Mucosa of gallbladder (tissue), 1 donor: Measurements from ENCODE around the gene UGT2A1. TPM values are rescaled to one million over a fixed set of nuclear protein-coding genes. Genes with fewer than 3 reads are reported as not detected.

Experiments
- DNase-seq: peaks from one replicate; pipeline ENCODE4 v3.0.0-alpha.2; 2020; ENCODE audit warnings: low spot score
- total RNA-seq: library from RNA; stranded (reverse); gene quantifications from one replicate; pipeline ENCODE4 v1.2.1, GENCODE V29; 2021
- donor health status: DM: no; HTN: no; CAD: no.

UGT2A1 gene
- total RNA-seq, 1 donor from 2014 or later: not detected

DNA sequence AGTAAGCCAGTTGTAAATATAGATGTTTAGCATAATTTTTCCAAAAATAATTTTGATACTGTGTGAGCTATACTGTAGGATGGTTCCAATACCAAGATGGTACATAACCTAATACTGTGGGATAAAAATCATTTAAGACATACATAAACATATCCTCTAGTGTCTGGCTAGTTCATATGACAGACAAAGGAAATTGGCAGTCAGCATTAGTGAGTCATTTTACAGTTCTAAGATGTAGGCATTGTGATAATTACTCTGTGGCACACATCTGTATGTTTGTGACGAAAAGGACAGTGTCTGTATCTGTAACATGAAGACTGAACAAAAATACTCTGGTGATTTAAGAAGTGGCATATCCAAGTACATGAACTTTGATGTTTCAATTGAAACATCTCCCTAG, 63.2 kb downstream of the UGT2A1 start:
- DNase-seq: no peak

DNA sequence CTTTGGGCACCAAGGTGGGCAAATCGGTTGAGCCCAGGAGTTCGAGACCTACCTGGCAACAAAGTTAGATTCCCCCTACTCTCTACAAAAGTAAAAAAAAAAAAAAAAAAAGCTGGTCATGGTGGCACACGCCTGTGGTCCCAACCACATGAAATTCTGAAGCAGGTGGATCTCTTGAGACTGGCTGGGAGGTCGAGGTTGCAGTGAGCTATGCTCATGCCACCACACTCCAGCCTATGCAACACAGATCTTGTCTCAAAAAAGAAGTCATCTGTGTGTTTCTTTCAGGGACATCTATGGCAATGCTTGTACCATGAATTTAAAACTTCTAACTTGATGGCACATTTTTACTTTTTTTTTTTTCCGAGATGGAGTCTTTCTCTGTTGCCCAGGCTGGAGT, 68.9 kb downstream of the UGT2A1 start:
- no peak for DNase-seq

DNA sequence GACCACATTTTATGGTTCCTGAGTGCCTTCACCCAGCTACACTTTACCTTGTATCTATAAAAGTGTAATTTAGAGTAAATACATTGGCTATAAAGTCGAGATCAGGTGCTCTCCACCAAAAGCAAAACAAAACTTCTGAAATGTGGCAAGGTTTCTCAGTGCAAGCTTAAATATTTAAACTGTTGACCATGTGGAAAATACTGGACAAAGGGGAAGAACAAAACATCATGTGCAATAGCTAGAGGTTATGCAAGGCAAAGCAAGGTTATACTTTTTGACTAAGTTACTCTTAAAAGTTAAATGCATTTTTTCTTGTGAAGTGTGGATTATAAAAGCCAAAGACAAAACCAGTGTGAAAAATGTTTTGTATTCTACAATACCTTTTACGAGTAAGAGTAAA, 69.5 kb downstream of the UGT2A1 start:
- DNase-seq: no peak

DNA sequence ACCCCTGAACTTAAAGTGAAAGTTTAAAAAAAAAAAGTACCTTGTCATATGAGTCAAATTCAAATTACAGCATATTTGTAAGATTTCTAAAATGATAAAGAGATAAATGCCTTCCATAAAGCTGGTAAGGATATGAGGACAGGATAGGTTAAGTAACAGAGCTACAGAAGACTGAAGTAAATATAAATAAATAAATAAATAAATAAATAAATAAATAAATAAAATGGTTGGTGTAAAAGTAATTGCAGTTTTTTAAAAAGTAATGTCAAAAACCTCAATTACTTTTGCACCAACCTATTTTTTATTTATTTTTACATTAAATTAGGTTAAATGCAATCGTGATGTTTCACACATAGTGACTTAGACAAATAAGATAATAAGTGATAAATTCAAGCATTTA, 75.8 kb downstream of the UGT2A1 start:
- no peak for DNase-seq

DNA sequence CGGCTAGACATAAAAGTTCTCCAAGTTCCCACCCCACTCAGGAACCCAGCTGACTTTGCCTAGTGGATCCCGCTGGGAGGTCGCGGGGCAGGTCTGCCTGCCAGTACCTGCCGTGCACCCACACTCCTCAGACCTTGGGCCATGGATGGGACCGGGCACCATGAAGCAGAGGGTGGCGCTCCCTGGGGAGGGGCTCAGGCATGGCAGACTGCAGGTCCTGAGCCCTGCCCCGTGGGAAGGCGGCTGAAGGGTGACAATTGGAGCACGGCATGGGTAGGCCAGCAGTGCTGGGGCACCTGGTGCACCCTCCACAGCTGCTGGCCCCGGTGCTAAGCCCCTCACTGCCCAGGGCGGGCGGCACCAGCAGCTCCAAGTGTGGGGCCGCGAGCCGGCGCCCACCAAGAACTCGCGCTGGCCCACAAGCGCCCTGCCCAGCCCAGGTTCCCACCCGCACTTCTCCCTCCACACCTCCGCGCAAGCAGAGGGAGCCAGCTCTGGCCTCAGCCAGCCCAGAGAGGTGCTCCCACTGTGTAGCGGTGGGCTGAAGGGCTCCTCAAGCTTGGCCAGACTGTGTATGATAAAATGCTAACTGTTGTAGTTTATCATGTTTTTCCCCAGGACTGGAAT, 76.7 kb downstream of the UGT2A1 start:
- DNase-seq: no peak

DNA sequence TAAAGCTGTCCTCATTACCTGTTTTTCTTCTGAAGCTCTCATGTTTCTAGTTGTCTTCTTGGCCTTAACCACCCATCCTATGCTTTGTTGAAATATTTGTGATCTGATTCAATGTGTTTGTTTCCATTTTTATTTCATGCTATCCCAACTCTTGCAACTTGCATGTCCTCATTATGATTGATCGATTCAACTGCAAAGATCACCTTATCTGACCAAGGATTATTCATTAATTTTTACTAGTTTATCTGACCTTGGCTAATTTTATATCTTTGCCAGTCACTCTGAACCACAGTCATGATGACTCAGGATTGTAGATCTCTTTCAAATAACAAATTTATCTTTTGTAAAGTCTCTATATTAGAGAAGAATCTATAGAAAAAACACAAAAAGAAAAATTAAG, 84.3 kb downstream of the UGT2A1 start:
- DNase-seq: no peak

DNA sequence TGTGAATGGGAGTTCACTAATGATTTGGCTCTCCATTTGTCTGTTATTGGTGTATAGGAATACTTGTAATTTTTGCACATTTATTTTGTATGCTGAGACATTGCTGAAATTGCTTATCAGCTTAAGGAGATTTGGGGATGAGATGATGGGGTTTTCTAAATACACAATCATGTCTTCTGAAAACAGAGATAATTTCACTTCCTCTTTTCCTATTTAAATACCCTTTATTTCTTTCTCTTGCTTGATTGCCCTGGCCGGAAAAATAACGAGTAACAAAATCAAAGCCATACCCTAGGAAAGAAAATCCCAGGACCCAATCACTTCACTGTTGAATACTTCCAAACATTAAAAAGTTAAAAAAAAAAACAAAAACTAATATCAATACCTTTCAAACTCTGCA, 89.6 kb downstream of the UGT2A1 start:
- DNase-seq: no peak

DNA sequence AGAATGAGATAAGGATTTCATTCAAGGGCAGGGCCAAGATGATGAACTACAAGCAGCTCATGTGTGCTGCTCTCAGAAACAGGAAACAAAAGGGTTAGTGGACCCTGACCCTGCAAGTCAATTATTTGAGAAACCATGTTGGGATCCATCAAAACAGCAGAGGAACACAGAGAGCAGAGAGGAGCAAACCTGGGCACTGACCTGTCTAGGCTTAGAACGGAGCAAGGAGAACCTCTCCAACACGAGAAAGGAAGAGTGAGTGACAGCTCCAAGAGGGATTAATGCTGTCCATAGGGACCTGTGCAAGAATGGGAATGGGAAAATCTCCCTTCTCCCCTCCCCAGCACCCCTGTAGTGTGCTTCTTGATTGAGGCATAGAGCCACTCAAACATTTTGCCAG, 103.4 kb downstream of the UGT2A1 start:
- no peak for DNase-seq

DNA sequence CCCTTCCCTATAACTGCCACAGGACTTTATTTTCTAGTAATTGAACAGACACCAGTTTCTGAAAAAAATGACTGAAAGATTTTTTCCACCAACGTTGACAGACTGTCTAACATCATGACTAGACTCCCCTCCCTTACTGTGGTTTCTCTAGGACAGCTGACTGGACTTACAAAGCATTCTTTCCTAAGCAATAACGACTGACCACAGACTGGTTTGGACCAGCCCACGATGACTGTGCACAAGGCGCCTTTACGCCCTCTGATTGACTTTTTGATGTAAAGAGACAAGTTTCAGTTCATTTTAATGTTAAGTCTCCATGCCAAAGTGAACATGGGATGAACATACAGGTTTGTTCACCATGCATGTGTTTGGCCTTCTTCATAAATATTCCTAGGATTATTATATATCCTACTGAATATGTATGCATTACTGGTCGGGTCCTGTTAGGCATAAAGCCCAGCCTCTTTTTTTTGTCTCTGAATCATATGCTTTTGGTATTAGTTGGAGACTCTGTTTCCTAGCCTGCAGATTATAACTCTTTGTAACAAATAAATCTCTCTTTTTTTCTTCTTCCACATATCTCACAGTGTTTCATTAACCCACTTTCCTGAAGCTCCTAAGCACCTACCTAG, 106.8 kb downstream of the UGT2A1 start:
- no peak for DNase-seq

Other genes with a start within 250 kb of the UGT2A1 start
- gene UGT2B4, start 157.3 kb downstream of the UGT2A1 start, total RNA-seq: 0.29 TPM
- not detected for gene UGT2A2, start 13.6 kb downstream of the UGT2A1 start, total RNA-seq
- gene SULT1B1, start 107.4 kb upstream of the UGT2A1 start, total RNA-seq: 0.75 TPM
- gene SULT1E1, start 206.9 kb upstream of the UGT2A1 start, total RNA-seq: 0.29 TPM